OCI-LY1 (cell line): ENCODE results near the gene GSTA1.
"Not testable (repeated sequence)": the region's sequence is repeated elsewhere in the genome, so short reads cannot be mapped to it uniquely, and the experiment has no call there.

Experiments
- H2AFZ ChIP-seq: fragments of 200-600 bp; sonication (generic), shearing (Covaris generic); 2 replicates; pipeline ENCODE4 v1.6.0; 2014; ENCODE audit warnings: antibody characterized with exemption, mild to moderate bottlenecking, low read length
- H3F3A ChIP-seq: fragments of 200-600 bp; sonication (generic), shearing (Covaris generic); 2 replicates; pipeline ENCODE4 v1.6.0; 2014; ENCODE audit warnings: mild to moderate bottlenecking, antibody characterized with exemption, low read length, moderate library complexity; ENCODE audit not compliant: insufficient read depth
- H3K27ac ChIP-seq: fragments of 200-600 bp; sonication (generic); 2 replicates; pipeline ENCODE4 v1.5.1; 2014; ENCODE audit warnings: low read length, mixed run types, mild to moderate bottlenecking, low read depth; ENCODE audit not compliant: poor library complexity, severe bottlenecking
- H3K27me3 ChIP-seq: fragments of 200-600 bp; sonication (generic); 2 replicates; pipeline ENCODE4 v1.6.0; 2014; ENCODE audit warnings: antibody characterized with exemption, mild to moderate bottlenecking, low read length, moderate library complexity; ENCODE audit not compliant: insufficient read depth
- H3K36me3 ChIP-seq: fragments of 200-600 bp; sonication (generic); 2 replicates; pipeline ENCODE4 v1.6.1; 2014; ENCODE audit warnings: mild to moderate bottlenecking, antibody characterized with exemption, low read length, moderate library complexity, mixed read lengths; ENCODE audit not compliant: insufficient read depth
- H3K4me1 ChIP-seq: fragments of 200-600 bp; sonication (generic); 2 replicates; pipeline ENCODE4 v1.5.1; 2014; ENCODE audit warnings: mild to moderate bottlenecking, low read length, moderate library complexity; ENCODE audit not compliant: insufficient read depth, severe bottlenecking
- H3K4me2 ChIP-seq: fragments of 200-600 bp; sonication (generic), shearing (Covaris generic); 2 replicates; pipeline ENCODE4 v1.6.1; 2014; ENCODE audit warnings: low read length
- H3K4me3 ChIP-seq: fragments of 200-600 bp; sonication (generic); 2 replicates; pipeline ENCODE4 v1.5.1; 2014; ENCODE audit warnings: low read length, low read depth, mild to moderate bottlenecking, mixed read lengths; ENCODE audit not compliant: poor library complexity, severe bottlenecking
- H3K79me2 ChIP-seq: fragments of 200-600 bp; shearing (Covaris generic); 2 replicates; pipeline ENCODE4 v1.6.1; 2016; ENCODE audit warnings: mixed run types, low read length, mixed read lengths; ENCODE audit not compliant: insufficient read depth
- H3K9ac ChIP-seq: fragments of 200-600 bp; sonication (generic), shearing (Covaris generic); 2 replicates; pipeline ENCODE4 v1.6.1; 2014; ENCODE audit warnings: mild to moderate bottlenecking, low read length, mixed read lengths
- H3K9me2 ChIP-seq: fragments of 200-600 bp; sonication (generic), shearing (Covaris generic); 2 replicates; pipeline ENCODE4 v1.6.1; 2014; ENCODE audit warnings: low read depth, mild to moderate bottlenecking, low read length, mixed read lengths
- H3K9me3 ChIP-seq: fragments of 200-600 bp; shearing (Covaris generic); 2 replicates; pipeline ENCODE4 v1.6.1; 2014; ENCODE audit warnings: low read length, mixed read lengths
- H4K20me1 ChIP-seq: fragments of 200-600 bp; sonication (generic), shearing (Covaris generic); 2 replicates; pipeline ENCODE4 v1.6.0; 2016; ENCODE audit warnings: mild to moderate bottlenecking, low read length; ENCODE audit not compliant: insufficient read depth
- CTCF ChIP-seq: fragments of 200-600 bp; sonication (generic), shearing (Covaris generic); IDR thresholded peaks from 2 replicates; pipeline ENCODE4 v1.5.1; 2017; ENCODE audit warnings: mild to moderate bottlenecking, antibody characterized with exemption, low read length, moderate library complexity, mixed read lengths
- EZH2 ChIP-seq: fragments of 200-600 bp; sonication (generic), shearing (Covaris generic); IDR thresholded peaks from 2 replicates; pipeline ENCODE4 v1.8.0; 2017; ENCODE audit warnings: borderline replicate concordance, mixed run types, mild to moderate bottlenecking, antibody characterized with exemption, low read length, moderate library complexity, mixed read lengths

GSTA1 gene

DNA sequence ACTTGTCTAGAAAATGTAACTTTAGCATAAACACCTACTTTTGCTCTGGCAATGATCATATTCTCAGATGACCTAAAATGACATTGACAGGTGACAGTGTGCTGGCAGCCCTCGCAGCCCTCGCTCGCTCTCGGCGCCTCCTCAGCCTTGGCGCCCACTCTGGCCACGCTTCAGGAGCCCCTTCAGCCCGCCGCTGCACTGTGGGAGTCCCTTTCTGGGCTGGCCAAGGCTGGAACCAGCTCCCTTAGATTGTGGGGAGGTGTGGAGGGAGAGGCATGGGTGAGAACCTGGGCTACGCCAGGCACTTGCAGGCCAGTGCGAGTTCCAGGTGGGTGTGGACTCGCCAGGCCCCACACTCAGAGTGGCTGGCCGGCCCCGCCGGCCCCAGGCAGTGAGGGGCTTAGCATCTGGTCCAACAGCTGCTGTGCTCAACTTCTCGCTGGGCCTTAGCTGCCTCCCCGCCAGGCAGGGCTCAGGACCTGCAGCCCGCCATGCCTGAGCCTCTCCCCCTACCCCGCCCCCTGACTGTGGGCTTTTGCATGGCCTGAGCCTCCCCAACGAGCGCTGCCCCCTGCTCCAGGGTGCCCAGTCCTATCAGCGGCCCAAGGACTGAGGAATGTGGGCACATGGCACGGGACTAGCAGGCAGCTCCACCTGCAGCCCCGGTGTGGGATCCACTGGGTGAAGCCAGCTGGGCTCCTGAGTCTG lies 17.2 kb downstream of the GSTA1 start:
- TF ChIP-seq CTCF: no peak
- no peak for TF ChIP-seq EZH2
- no peak overlapping the region for H3K27ac ChIP-seq
- H2AFZ ChIP-seq: no peak overlapping the region
- H3K9me2 ChIP-seq: no peaks in the 10 kb centered on the region
- no peak overlapping the region for H3K9ac ChIP-seq
- H3K79me2 ChIP-seq: no peaks in the 10 kb centered on the region
- H3K4me3 ChIP-seq: no peak overlapping the region
- no peak overlapping the region for H3K4me2 ChIP-seq
- no peaks in the 10 kb centered on the region for H3K4me1 ChIP-seq
- H3F3A ChIP-seq: no peaks in the 10 kb centered on the region
- H4K20me1 ChIP-seq: no peaks in the 10 kb centered on the region
- H3K9me3 ChIP-seq: no peaks in the 10 kb centered on the region
- no peaks in the 10 kb centered on the region for H3K36me3 ChIP-seq
- H3K27me3 ChIP-seq: no peaks in the 10 kb centered on the region

GRCh38 chr6:52782696-52783274 lies 20.8 kb downstream of the GSTA1 start:
- H3K9me2 ChIP-seq, H3K9ac ChIP-seq, H3K27me3 ChIP-seq, H3K27ac ChIP-seq, H3F3A ChIP-seq, H4K20me1 ChIP-seq, H2AFZ ChIP-seq, H3K9me3 ChIP-seq, H3K79me2 ChIP-seq, H3K4me2 ChIP-seq, H3K4me1 ChIP-seq, H3K4me3 ChIP-seq, H3K36me3 ChIP-seq: not testable (repeated sequence)

- H3K79me2 ChIP-seq, H3K4me2 ChIP-seq, H3K27me3 ChIP-seq, H2AFZ ChIP-seq, H4K20me1 ChIP-seq, H3K4me1 ChIP-seq, H3K36me3 ChIP-seq, H3F3A ChIP-seq, H3K9me3 ChIP-seq, H3K27ac ChIP-seq, H3K9ac ChIP-seq, H3K4me3 ChIP-seq, H3K9me2 ChIP-seq: not testable (repeated sequence)
Measured at GRCh38 chr6:52782209-52782608, 21.4 kb downstream of the GSTA1 start.

- no peaks in the 10 kb centered on the region for H3K9me3 ChIP-seq
- no peak overlapping the region for H3K4me2 ChIP-seq
- H3K27ac ChIP-seq: no peak overlapping the region
- H3F3A ChIP-seq: no peaks in the 10 kb centered on the region
- no peaks in the 10 kb centered on the region for H3K4me1 ChIP-seq
- H3K4me3 ChIP-seq: no peak overlapping the region
- no peaks in the 10 kb centered on the region for H3K79me2 ChIP-seq
- H4K20me1 ChIP-seq: no peaks in the 10 kb centered on the region
- no peaks in the 10 kb centered on the region for H3K27me3 ChIP-seq
- H2AFZ ChIP-seq: no peak overlapping the region
- TF ChIP-seq CTCF (no peak), EZH2 (no peak)
- no peak overlapping the region for H3K9ac ChIP-seq
- no peaks in the 10 kb centered on the region for H3K9me2 ChIP-seq
- H3K36me3 ChIP-seq: no peaks in the 10 kb centered on the region
Measured at GRCh38 chr6:52779237-52779636, 24.4 kb downstream of the GSTA1 start.

GRCh38 chr6:52776711-52777351 lies 26.8 kb downstream of the GSTA1 start:
- not testable (repeated sequence) for H3K9me2 ChIP-seq, H3K27me3 ChIP-seq

GRCh38 chr6:52769399-52769798 lies 34.2 kb downstream of the GSTA1 start:
- not testable (repeated sequence) for H3K9me2 ChIP-seq, H3K9ac ChIP-seq, H3K27me3 ChIP-seq, H3K4me2 ChIP-seq, H3K4me1 ChIP-seq, H3K27ac ChIP-seq, H2AFZ ChIP-seq, H4K20me1 ChIP-seq, H3K79me2 ChIP-seq, H3F3A ChIP-seq, H3K36me3 ChIP-seq, H3K4me3 ChIP-seq, H3K9me3 ChIP-seq

More at GRCh38 chr6:52776711-52777351, 26.8 kb downstream of the GSTA1 start:
- H4K20me1 ChIP-seq, H3K4me2 ChIP-seq, H3K4me3 ChIP-seq, H3K4me1 ChIP-seq, H3K9ac ChIP-seq, H3F3A ChIP-seq, H2AFZ ChIP-seq, H3K36me3 ChIP-seq, H3K27ac ChIP-seq, H3K79me2 ChIP-seq, H3K9me3 ChIP-seq: not testable (repeated sequence)
